H9 (cell line): Measurements from ENCODE around the gene TMEM120A. TPM values are rescaled to one million over a fixed set of nuclear protein-coding genes. Genes with fewer than 3 reads are reported as not detected.

ENCODE experiments used
- DNase-seq: peaks from one replicate; pipeline ENCODE4 v3.0.0-alpha.2; 2017
- H2AFZ ChIP-seq: one replicate; pipeline ENCODE4 v1.6.1; 2013; ENCODE audit warnings: mild to moderate bottlenecking, low read length, control low read depth, moderate library complexity
- H2AK5ac ChIP-seq: 2 replicates; pipeline ENCODE4 v1.6.1; 2013; ENCODE audit warnings: low read length, control low read depth, mixed read lengths; ENCODE audit not compliant: insufficient read length
- H2BK120ac ChIP-seq: one replicate; pipeline ENCODE4 v1.6.1; 2013; ENCODE audit warnings: low read depth, mild to moderate bottlenecking, low read length, control low read depth, inconsistent platforms; ENCODE audit not compliant: poor library complexity, severe bottlenecking
- H2BK12ac ChIP-seq: 2 replicates; pipeline ENCODE4 v1.6.1; 2013; ENCODE audit warnings: low read length, control low read depth, mixed read lengths, low read depth; ENCODE audit not compliant: insufficient read length
- H2BK15ac ChIP-seq: 2 replicates; pipeline ENCODE4 v1.6.1; 2013; ENCODE audit warnings: low read depth, low read length, control low read depth
- H2BK20ac ChIP-seq: one replicate; pipeline ENCODE4 v1.6.1; 2013; ENCODE audit warnings: low read depth, mild to moderate bottlenecking, low read length, control low read depth, inconsistent platforms; ENCODE audit not compliant: poor library complexity, severe bottlenecking
- H2BK5ac ChIP-seq: 2 replicates; pipeline ENCODE4 v1.6.1; 2013; ENCODE audit warnings: low read length, control low read depth, mixed read lengths; ENCODE audit not compliant: insufficient read length
- H3K14ac ChIP-seq: 2 replicates; pipeline ENCODE4 v1.6.1; 2013; ENCODE audit warnings: low read length, control low read depth; ENCODE audit not compliant: insufficient read depth
- H3K18ac ChIP-seq: 2 replicates; pipeline ENCODE4 v1.6.1; 2013; ENCODE audit warnings: low read depth, mild to moderate bottlenecking, mixed read lengths, low read length, control low read depth; ENCODE audit not compliant: insufficient read length
- H3K23ac ChIP-seq: 2 replicates; pipeline ENCODE4 v1.6.1; 2013; ENCODE audit warnings: low read length, control low read depth, mixed read lengths, low read depth; ENCODE audit not compliant: insufficient read length
- H3K23me2 ChIP-seq: 2 replicates; pipeline ENCODE4 v1.6.1; 2013; ENCODE audit warnings: low read depth, mild to moderate bottlenecking, mixed read lengths, low read length, control low read depth; ENCODE audit not compliant: insufficient read length, poor library complexity, severe bottlenecking
- H3K27ac ChIP-seq: 2 replicates; pipeline ENCODE4 v1.5.1; 2013; ENCODE audit warnings: low read length, control low read depth, mixed read lengths, low read depth; ENCODE audit not compliant: insufficient read length
- H3K27me3 ChIP-seq: 2 replicates; pipeline ENCODE4 v1.6.1; 2013; ENCODE audit warnings: low read length, control low read depth, inconsistent platforms; ENCODE audit not compliant: insufficient read depth
- H3K4ac ChIP-seq: 2 replicates; pipeline ENCODE4 v1.6.1; 2013; ENCODE audit warnings: low read depth, mild to moderate bottlenecking, control low read depth, inconsistent platforms, low read length, moderate library complexity
- H3K4me1 ChIP-seq: 2 replicates; pipeline ENCODE4 v1.6.1; 2013; ENCODE audit warnings: low read length, control low read depth, inconsistent platforms; ENCODE audit not compliant: insufficient read depth
- H3K4me2 ChIP-seq: 2 replicates; pipeline ENCODE4 v1.6.1; 2013; ENCODE audit warnings: low read length, control low read depth, mixed read lengths; ENCODE audit not compliant: insufficient read length, insufficient read depth
- H3K56ac ChIP-seq: 2 replicates; pipeline ENCODE4 v1.6.1; 2013; ENCODE audit warnings: low read depth, mild to moderate bottlenecking, mixed read lengths, low read length, control low read depth; ENCODE audit not compliant: insufficient read length
- H3K79me1 ChIP-seq: 2 replicates; pipeline ENCODE4 v1.6.1; 2013; ENCODE audit warnings: low read depth, mild to moderate bottlenecking, moderate library complexity, low read length, control low read depth, inconsistent platforms; ENCODE audit not compliant: insufficient read depth, poor library complexity, severe bottlenecking
- H3K79me2 ChIP-seq: 2 replicates; pipeline ENCODE4 v1.6.1; 2013; ENCODE audit warnings: low read length, control low read depth, inconsistent platforms; ENCODE audit not compliant: insufficient read depth
- H3K9ac ChIP-seq: 2 replicates; pipeline ENCODE4 v1.6.1; 2013; ENCODE audit warnings: low read length, control low read depth, mixed read lengths; ENCODE audit not compliant: insufficient read length; ENCODE audit errors: extremely low read depth
- H3K9me3 ChIP-seq: one replicate; pipeline ENCODE4 v1.6.1; 2013; ENCODE audit warnings: low read depth, low read length, inconsistent platforms; ENCODE audit not compliant: control insufficient read depth
- H3T11ph ChIP-seq: one replicate; pipeline ENCODE4 v1.6.1; 2013; ENCODE audit warnings: mild to moderate bottlenecking, low read length, control low read depth, inconsistent platforms
- H4K20me1 ChIP-seq: one replicate; pipeline ENCODE4 v1.6.1; 2013; ENCODE audit not compliant: control insufficient read depth, insufficient read length, insufficient read depth
- H4K5ac ChIP-seq: 2 replicates; pipeline ENCODE4 v1.6.1; 2013; ENCODE audit warnings: low read depth, mild to moderate bottlenecking, mixed read lengths, low read length, control low read depth; ENCODE audit not compliant: insufficient read length
- H4K8ac ChIP-seq: replicated peaks from 2 replicates; pipeline ENCODE4 v1.6.1; 2013; ENCODE audit warnings: low read length, control low read depth, mixed read lengths, low read depth; ENCODE audit not compliant: insufficient read length
- H4K91ac ChIP-seq: 2 replicates; pipeline ENCODE4 v1.6.1; 2013; ENCODE audit warnings: low read depth, mild to moderate bottlenecking, moderate library complexity, mixed read lengths, low read length, control low read depth; ENCODE audit not compliant: insufficient read length
- H3K27ac Mint-ChIP-seq, 3 experiments: 2 replicates in 2 of 3; 3 replicates in 1 of 3; pipeline ENCODE4 v1.8.0; 2020 to 2021; ENCODE audit warnings: mixed read lengths in 3 of 3, mild to moderate bottlenecking in 1 of 3, moderate library complexity in 1 of 3
- H3K27me3 Mint-ChIP-seq: 2 replicates; pipeline ENCODE4 v1.8.0; 2021; ENCODE audit warnings: low read depth, mild to moderate bottlenecking, moderate library complexity, mixed read lengths
- H3K36me3 Mint-ChIP-seq, 3 experiments: 2 replicates in 2 of 3; 3 replicates in 1 of 3; pipeline ENCODE4 v1.8.0; 2020 to 2021; ENCODE audit warnings: low read depth in 3 of 3, mixed read lengths in 3 of 3; ENCODE audit not compliant: insufficient read depth in 1 of 3
- H3K4me1 Mint-ChIP-seq, 2 experiments: 2 replicates each; pipeline ENCODE4 v1.8.0; 2020; ENCODE audit warnings: mixed read lengths in 2 of 2
- H3K4me3 Mint-ChIP-seq, 2 experiments: 2 replicates in 1 of 2; 3 replicates in 1 of 2; pipeline ENCODE4 v1.8.0; 2020 to 2021; ENCODE audit warnings: mild to moderate bottlenecking in 2 of 2, mixed read lengths in 2 of 2, moderate library complexity in 1 of 2
- H3K9me3 Mint-ChIP-seq, 2 experiments: 2 replicates in 1 of 2; 3 replicates in 1 of 2; pipeline ENCODE4 v1.8.0; 2020; ENCODE audit warnings: mild to moderate bottlenecking in 2 of 2, mixed read lengths in 2 of 2, moderate library complexity in 1 of 2
- CTCF ChIP-seq: fragments of 200-600 bp; sonication (generic); conservative IDR thresholded peaks from 3 replicates; pipeline ENCODE4 v1.8.0; 2021; ENCODE audit warnings: antibody characterized with exemption, mild to moderate bottlenecking
- WGBS: extraction: QIAGEN DNeasy Blood & Tissue Kit; methylation state at CpG from one replicate; pipeline ENCODE4 v1.1.7; 2013; ENCODE audit warnings: missing lambda C conversion rate, low lambda C conversion rate, mixed read lengths; ENCODE audit not compliant: insufficient read length; ENCODE audit errors: extremely low coverage; 5-methylcytosine and 5-hydroxymethylcytosine counted together
- total RNA-seq: library from RNA; stranded (reverse); gene quantifications from 2 replicates; pipeline ENCODE4 v1.2.1, GENCODE V29; 2021

TMEM120A gene
- total RNA-seq, 1 experiment from 2014 or later: 30.0 TPM

- Histone ChIP-seq H2AFZ (no peak overlapping the region), H3K4me2 (peak overlapping the region; percentile 57), H3K14ac (no peak overlapping the region), H3K79me2 (no peaks in the 10 kb centered on the region), H2BK20ac (no peak overlapping the region), H4K5ac (no peak overlapping the region), H3K18ac (no peak overlapping the region), H3K27ac (no peak overlapping the region), H3K27me3 (no peaks in the 10 kb centered on the region), H3K9ac (no peak overlapping the region), H2AK5ac (no peak overlapping the region), H4K91ac (no peak overlapping the region), H3K4me1 (no peaks in the 10 kb centered on the region), H2BK5ac (no peak overlapping the region), H3K23ac (no peak overlapping the region), H2BK120ac (no peak overlapping the region), H3K79me1 (no peaks in the 10 kb centered on the region), H4K8ac (no peak overlapping the region), H2BK15ac (no peak overlapping the region), H3K9me3 (no peaks in the 10 kb centered on the region), H2BK12ac (no peak overlapping the region), H3T11ph (no peak overlapping the region), H3K4ac (no peak overlapping the region), H4K20me1 (no peaks in the 10 kb centered on the region), H3K23me2 (peaks cover 15% of the 10 kb centered on the region), H3K56ac (no peak overlapping the region)
- no peak for TF ChIP-seq CTCF
- no peak for DNase-seq
- Mint-ChIP-seq H3K36me3 (peaks cover 7 to 22% (median 17%) of the 10 kb centered on the region in 3 experiments), H3K27ac (peak overlapping the region; percentile 93 to 95 (median 95); a peak in 5 of 7 replicates), H3K9me3 (no peaks in the 10 kb centered on the region; a peak in 1 of 5 replicates), H3K27me3 (no peaks in the 10 kb centered on the region; the same call in 1 of the 2 replicates), H3K4me1 (peaks cover 19 to 35% of the 10 kb centered on the region in 2 experiments), H3K4me3 (peak overlapping the region; percentile 58 to 78)
- WGBS: no CpG with 5 or more reads among the region's 11 CpGs
Observed at GRCh38 chr7:75995052-75995471, 667 bp upstream of the TMEM120A start.
